Calu3 (cell line): ENCODE measurements around the gene FIG4. TPM values are rescaled to one million over a fixed set of nuclear protein-coding genes. Genes with fewer than 3 reads are reported as not detected.
"Not testable (repeated sequence)": the region's sequence is repeated elsewhere in the genome, so short reads cannot be mapped to it uniquely, and the experiment has no call there.

Source experiments
- BruUV-seq: library from RNA; stranded (reverse); fragments of 400-500 nt; replicated peaks from 2 replicates; lab custom pipeline; 2021; lab: Mats Ljungman, UMichigan
- CTCF ChIA-PET: fragments of 300-600 bp; sonication (Branson Sonifier 250); formaldehyde crosslinking; loops from one replicate; lab custom pipeline; 2022; ENCODE audit warnings: antibody characterized with exemption; lab: Charles Lee
- DNase-seq: peaks from one replicate; pipeline ENCODE4 v3.0.0; 2022
- H3K27ac Mint-ChIP-seq: one replicate; pipeline ENCODE4 v1.8.0; 2022; ENCODE audit warnings: mixed read lengths; ENCODE audit not compliant: unreplicated experiment
- H3K27me3 Mint-ChIP-seq: one replicate; pipeline ENCODE4 v1.8.0; 2022; ENCODE audit warnings: mixed read lengths; ENCODE audit not compliant: unreplicated experiment
- H3K36me3 Mint-ChIP-seq: one replicate; pipeline ENCODE4 v1.8.0; 2022; ENCODE audit warnings: mild to moderate bottlenecking, moderate library complexity, mixed read lengths; ENCODE audit not compliant: insufficient read depth, unreplicated experiment
- H3K4me1 Mint-ChIP-seq: one replicate; pipeline ENCODE4 v1.8.0; 2022; ENCODE audit warnings: mild to moderate bottlenecking, low read depth, mixed read lengths; ENCODE audit not compliant: unreplicated experiment
- H3K4me3 Mint-ChIP-seq: one replicate; pipeline ENCODE4 v1.8.0; 2022; ENCODE audit warnings: mild to moderate bottlenecking, low read depth, moderate library complexity, mixed read lengths; ENCODE audit not compliant: unreplicated experiment
- H3K9me3 Mint-ChIP-seq: one replicate; pipeline ENCODE4 v1.8.0; 2022; ENCODE audit warnings: low read depth, mixed read lengths; ENCODE audit not compliant: unreplicated experiment
- intact Hi-C: fragments of 100-400 bp; cut with micrococcal nuclease; formaldehyde crosslinking; loops from one replicate; pipeline ENCODE4 v1.10.0; 2022; ENCODE audit not compliant: unreplicated experiment
- total RNA-seq: library from RNA; stranded (reverse); gene quantifications from 2 replicates; pipeline ENCODE4 v1.2.3, GENCODE V29; 2022
- TF ChIP-seq, protein P1 (sequence below): fragments of 200-600 bp; IDR thresholded peaks from one replicate; pipeline ENCODE4 v1.8.0; 2022; ENCODE audit warnings: antibody characterized with exemption; ENCODE audit not compliant: unreplicated experiment

The FIG4 gene
- total RNA-seq, 1 experiment from 2014 or later: 14.7 TPM

DNA sequence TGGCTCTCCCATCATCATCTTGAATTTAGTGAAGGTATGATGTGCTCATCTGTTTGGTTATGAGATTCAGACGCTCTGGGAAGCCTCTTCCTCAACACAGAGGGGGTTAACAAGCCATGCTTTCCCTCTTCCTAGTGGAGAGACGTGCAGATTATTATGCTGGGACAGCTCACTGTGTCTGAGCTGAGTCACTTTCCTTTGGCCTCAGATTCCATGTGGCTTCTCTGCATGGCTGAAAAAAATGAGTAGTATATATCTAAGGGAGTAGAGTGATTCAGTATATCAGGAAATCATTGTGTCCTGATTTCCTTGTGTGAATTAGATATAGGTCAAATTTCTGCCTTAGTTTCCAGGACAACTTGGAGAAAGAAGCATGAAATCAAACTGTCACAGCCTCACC is 52.6 kb downstream of the FIG4 start:
- CTCF ChIA-PET: no interaction called here
- no peaks in the 10 kb centered on the region for H3K27me3 Mint-ChIP-seq
- H3K4me3 Mint-ChIP-seq: no peak overlapping the region
- DNase-seq: no peak
- no peaks in the 10 kb centered on the region for H3K4me1 Mint-ChIP-seq
- intact Hi-C loops: no loop called here
- TF ChIP-seq, protein P1, sequence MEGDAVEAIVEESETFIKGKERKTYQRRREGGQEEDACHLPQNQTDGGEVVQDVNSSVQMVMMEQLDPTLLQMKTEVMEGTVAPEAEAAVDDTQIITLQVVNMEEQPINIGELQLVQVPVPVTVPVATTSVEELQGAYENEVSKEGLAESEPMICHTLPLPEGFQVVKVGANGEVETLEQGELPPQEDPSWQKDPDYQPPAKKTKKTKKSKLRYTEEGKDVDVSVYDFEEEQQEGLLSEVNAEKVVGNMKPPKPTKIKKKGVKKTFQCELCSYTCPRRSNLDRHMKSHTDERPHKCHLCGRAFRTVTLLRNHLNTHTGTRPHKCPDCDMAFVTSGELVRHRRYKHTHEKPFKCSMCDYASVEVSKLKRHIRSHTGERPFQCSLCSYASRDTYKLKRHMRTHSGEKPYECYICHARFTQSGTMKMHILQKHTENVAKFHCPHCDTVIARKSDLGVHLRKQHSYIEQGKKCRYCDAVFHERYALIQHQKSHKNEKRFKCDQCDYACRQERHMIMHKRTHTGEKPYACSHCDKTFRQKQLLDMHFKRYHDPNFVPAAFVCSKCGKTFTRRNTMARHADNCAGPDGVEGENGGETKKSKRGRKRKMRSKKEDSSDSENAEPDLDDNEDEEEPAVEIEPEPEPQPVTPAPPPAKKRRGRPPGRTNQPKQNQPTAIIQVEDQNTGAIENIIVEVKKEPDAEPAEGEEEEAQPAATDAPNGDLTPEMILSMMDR: no peak
- no peaks in the 10 kb centered on the region for H3K36me3 Mint-ChIP-seq
- no peak overlapping the region for H3K27ac Mint-ChIP-seq
- no TSS peak for BruUV-seq
- no peaks in the 10 kb centered on the region for H3K9me3 Mint-ChIP-seq

DNA sequence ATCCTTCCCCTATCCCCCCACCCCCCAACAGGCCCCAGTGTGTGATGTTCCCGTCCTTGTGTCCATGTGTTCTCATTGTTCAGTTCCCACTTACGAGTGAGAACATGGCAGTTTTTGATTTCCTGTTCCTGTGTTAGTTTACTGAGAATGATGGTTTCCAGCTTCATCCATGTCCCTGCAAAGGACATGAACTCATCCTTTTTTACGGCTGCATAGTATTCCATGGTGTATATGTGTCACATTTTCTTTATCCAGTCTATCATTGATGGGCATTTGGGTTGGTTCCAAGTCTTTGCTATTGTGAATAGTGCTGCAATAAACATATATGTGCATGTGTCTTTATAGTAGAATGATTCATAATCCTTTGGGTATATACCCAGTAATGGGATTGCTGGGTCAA is 53.7 kb downstream of the FIG4 start:
- H3K4me1 Mint-ChIP-seq, H3K4me3 Mint-ChIP-seq, H3K36me3 Mint-ChIP-seq, intact Hi-C loops, CTCF ChIA-PET, BruUV-seq, H3K27ac Mint-ChIP-seq, DNase-seq, H3K27me3 Mint-ChIP-seq, H3K9me3 Mint-ChIP-seq: not testable (repeated sequence)

DNA sequence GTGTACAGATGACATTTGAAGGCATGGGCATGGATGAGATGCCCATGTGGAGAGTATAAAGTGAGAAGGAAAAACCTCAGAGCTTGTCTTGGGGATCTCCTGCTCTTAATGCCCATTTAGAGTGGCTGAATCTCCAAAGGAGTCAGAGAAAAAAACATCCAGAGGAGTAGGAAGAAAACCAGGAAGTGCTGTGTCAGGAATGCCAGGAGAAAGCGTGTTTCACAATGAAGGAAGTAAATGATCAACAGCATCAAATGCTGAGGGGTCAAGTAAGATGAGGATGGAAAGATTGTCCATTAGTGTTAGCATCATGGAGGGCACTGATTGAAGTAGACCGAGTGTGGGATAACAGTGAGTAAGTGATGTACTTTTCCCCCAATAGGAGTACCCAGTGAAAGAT is 56.1 kb downstream of the FIG4 start:
- no peak for DNase-seq
- no peaks in the 10 kb centered on the region for H3K27me3 Mint-ChIP-seq
- BruUV-seq: no TSS peak
- CTCF ChIA-PET: no interaction called here
- H3K9me3 Mint-ChIP-seq: no peaks in the 10 kb centered on the region
- H3K4me3 Mint-ChIP-seq: no peak overlapping the region
- H3K27ac Mint-ChIP-seq: no peak overlapping the region
- intact Hi-C loops: no loop called here
- no peaks in the 10 kb centered on the region for H3K4me1 Mint-ChIP-seq
- TF ChIP-seq, protein P1: no peak
- no peaks in the 10 kb centered on the region for H3K36me3 Mint-ChIP-seq

DNA sequence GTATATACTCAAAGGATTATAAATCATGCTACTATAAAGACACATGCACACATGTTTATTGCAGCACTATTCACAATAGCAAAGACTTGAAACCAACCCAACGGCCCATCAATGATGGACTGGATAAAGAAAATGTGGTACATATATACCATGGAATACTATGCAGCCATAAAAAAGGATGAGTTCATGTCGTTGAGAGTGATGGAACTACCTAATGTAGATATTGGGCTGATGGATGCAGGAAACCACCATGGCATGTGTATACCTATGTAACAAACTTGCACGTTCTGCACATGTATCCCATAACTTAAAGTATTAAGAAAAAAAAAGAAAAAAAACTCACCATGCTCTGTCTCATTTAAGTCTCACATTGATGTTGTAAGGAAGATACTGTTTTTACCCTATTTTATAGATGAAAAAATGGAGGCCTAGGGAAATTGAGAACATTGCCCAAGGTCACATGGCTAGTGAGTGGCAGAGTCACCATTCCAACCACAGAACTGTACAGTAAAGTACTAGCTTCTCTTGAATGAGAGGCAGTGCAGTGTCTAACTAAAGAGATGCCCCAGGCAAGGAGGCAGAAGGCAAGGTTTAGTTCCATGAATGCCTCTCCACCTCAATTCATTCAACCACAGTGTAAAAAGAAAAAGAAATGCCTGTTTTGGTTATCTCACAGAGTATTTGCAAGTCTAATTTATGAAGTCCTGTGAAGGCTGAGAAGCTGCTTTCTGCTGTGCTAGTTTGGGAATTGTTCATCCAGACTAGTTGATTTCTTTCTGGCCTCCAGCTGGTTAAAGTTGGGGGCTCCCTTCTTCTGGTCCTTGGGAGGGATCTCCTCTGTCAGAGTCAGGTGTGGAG is 68.2 kb downstream of the FIG4 start:
- CTCF ChIA-PET: interaction anchor here (0.9 to 1.1 kb wide), 3 partner anchors 133 to 280 kb away, joined by 3 to 4 read pairs (median 3); no protein-coding TSS in a partner anchor
- peak overlapping the region; percentile 27 for H3K27ac Mint-ChIP-seq
- no peaks in the 10 kb centered on the region for H3K27me3 Mint-ChIP-seq
- peaks cover 10% of the 10 kb centered on the region for H3K9me3 Mint-ChIP-seq
- H3K4me3 Mint-ChIP-seq: no peak overlapping the region
- no peaks in the 10 kb centered on the region for H3K36me3 Mint-ChIP-seq
- no TSS peak for BruUV-seq
- peaks cover 30% of the 10 kb centered on the region for H3K4me1 Mint-ChIP-seq
- TF ChIP-seq, protein P1: no peak
- DNase-seq: no peak
- intact Hi-C loops: no loop called here

DNA sequence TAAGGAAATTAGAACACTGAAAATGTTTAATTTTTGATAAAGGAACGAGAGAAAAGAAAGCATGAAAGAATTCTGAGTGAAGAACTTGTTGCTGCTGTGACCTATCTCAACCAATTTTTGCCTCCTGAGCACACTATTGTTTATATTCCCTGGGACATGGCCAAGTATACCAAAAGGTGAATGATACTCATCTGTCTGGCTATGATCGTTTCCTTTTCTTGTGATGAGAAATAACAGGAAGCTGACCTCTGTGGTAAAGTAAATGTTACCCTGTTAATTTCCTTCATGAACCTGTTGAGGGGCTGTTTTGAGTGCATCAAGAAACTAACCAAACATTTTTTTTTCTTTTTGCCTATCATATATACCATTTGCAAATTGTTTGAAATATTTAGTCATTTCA is 69.1 kb downstream of the FIG4 start:
- H3K36me3 Mint-ChIP-seq: no peaks in the 10 kb centered on the region
- intact Hi-C loops: no loop called here
- CTCF ChIA-PET: interaction anchor here (0.9 to 1.1 kb wide), 3 partner anchors 132 to 280 kb away, joined by 3 to 4 read pairs (median 3); no protein-coding TSS in a partner anchor
- H3K27me3 Mint-ChIP-seq: no peaks in the 10 kb centered on the region
- no TSS peak for BruUV-seq
- peaks cover 6% of the 10 kb centered on the region for H3K9me3 Mint-ChIP-seq
- DNase-seq: no peak
- TF ChIP-seq, protein P1: no peak
- no peak overlapping the region for H3K4me3 Mint-ChIP-seq
- peaks cover 30% of the 10 kb centered on the region for H3K4me1 Mint-ChIP-seq
- peak overlapping the region; percentile 27 for H3K27ac Mint-ChIP-seq
